ENCODE measurements around the gene SHISAL2A. TPM values are rescaled to one million over a fixed set of nuclear protein-coding genes. Genes with fewer than 3 reads are reported as not detected.
A peak's percentile ranks its signal among the peaks of the same experiment; 100 is the strongest.

SHISAL2A gene
- polyA plus RNA-seq, 1 donor from 2014 or later, result not detected

GRCh38 chr1:52702886-52703787 lies 70.2 kb downstream of the SHISAL2A start:
- H4K20me1 ChIP-seq (ENCODE audit: insufficient read depth), result no peaks in the 10 kb centered on the region

GRCh38 chr1:52706136-52706670 lies 73.2 kb downstream of the SHISAL2A start:
- H3K9ac ChIP-seq (ENCODE audit: low read length), result no peak overlapping the region
- H3K4me3 ChIP-seq (ENCODE audit: low read length), result no peak overlapping the region
- no peak overlapping the region for H2AFZ ChIP-seq (ENCODE audit: low read depth, low read length)
- no peaks in the 10 kb centered on the region for H3K9me2 ChIP-seq (ENCODE audit: insufficient read depth, low read length)
- H3K4me2 ChIP-seq (ENCODE audit: low read length), result no peak overlapping the region
- no peak overlapping the region for H3K27ac ChIP-seq (ENCODE audit: low read length)
- no peaks in the 10 kb centered on the region for H3K9me3 ChIP-seq (ENCODE audit: low read length)
- TF ChIP-seq SMC3 (conservative IDR thresholded peaks at IDR 0.05; ENCODE audit: poor library complexity), result no peak
- TF ChIP-seq, protein P1, sequence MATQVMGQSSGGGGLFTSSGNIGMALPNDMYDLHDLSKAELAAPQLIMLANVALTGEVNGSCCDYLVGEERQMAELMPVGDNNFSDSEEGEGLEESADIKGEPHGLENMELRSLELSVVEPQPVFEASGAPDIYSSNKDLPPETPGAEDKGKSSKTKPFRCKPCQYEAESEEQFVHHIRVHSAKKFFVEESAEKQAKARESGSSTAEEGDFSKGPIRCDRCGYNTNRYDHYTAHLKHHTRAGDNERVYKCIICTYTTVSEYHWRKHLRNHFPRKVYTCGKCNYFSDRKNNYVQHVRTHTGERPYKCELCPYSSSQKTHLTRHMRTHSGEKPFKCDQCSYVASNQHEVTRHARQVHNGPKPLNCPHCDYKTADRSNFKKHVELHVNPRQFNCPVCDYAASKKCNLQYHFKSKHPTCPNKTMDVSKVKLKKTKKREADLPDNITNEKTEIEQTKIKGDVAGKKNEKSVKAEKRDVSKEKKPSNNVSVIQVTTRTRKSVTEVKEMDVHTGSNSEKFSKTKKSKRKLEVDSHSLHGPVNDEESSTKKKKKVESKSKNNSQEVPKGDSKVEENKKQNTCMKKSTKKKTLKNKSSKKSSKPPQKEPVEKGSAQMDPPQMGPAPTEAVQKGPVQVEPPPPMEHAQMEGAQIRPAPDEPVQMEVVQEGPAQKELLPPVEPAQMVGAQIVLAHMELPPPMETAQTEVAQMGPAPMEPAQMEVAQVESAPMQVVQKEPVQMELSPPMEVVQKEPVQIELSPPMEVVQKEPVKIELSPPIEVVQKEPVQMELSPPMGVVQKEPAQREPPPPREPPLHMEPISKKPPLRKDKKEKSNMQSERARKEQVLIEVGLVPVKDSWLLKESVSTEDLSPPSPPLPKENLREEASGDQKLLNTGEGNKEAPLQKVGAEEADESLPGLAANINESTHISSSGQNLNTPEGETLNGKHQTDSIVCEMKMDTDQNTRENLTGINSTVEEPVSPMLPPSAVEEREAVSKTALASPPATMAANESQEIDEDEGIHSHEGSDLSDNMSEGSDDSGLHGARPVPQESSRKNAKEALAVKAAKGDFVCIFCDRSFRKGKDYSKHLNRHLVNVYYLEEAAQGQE (IDR thresholded peaks at IDR 0.05; ENCODE audit: borderline replicate concordance), result no peak
- H3K36me3 ChIP-seq (ENCODE audit: insufficient read depth, low read length), result no peaks in the 10 kb centered on the region
- H3K79me2 ChIP-seq (replicated peaks; ENCODE audit: insufficient read depth, low read length), result no peaks in the 10 kb centered on the region
- H3F3A ChIP-seq (ENCODE audit: insufficient read depth, low read length, poor library complexity, severe bottlenecking), result no peaks in the 10 kb centered on the region
- H4K20me1 ChIP-seq (ENCODE audit: insufficient read depth), result no peaks in the 10 kb centered on the region
- H3K27me3 ChIP-seq (ENCODE audit: insufficient read depth, low read depth, low read length), result no peaks in the 10 kb centered on the region

More at GRCh38 chr1:52702886-52703787, 70.2 kb downstream of the SHISAL2A start:
- Histone ChIP-seq H3K9ac (ENCODE audit: low read length) (peak overlapping the region; percentile 73), H3K4me2 (ENCODE audit: low read length) (peak overlapping the region; percentile 68), H2AFZ (ENCODE audit: low read depth, low read length) (peak overlapping the region; percentile 85), H3K9me2 (ENCODE audit: insufficient read depth, low read length) (no peaks in the 10 kb centered on the region), H3K27ac (ENCODE audit: low read length) (peak overlapping the region; percentile 74), H3K79me2 (replicated peaks; ENCODE audit: insufficient read depth, low read length) (no peaks in the 10 kb centered on the region), H3K4me3 (ENCODE audit: low read length) (peak overlapping the region; percentile 63), H3K9me3 (ENCODE audit: low read length) (no peaks in the 10 kb centered on the region), H3F3A (ENCODE audit: insufficient read depth, low read length, poor library complexity, severe bottlenecking) (no peaks in the 10 kb centered on the region), H3K27me3 (ENCODE audit: insufficient read depth, low read depth, low read length) (no peaks in the 10 kb centered on the region), H3K36me3 (ENCODE audit: insufficient read depth, low read length) (no peaks in the 10 kb centered on the region)
- TF ChIP-seq, protein P1 (IDR thresholded peaks at IDR 0.05; ENCODE audit: borderline replicate concordance), result peak; percentile 58
- TF ChIP-seq SMC3 (conservative IDR thresholded peaks at IDR 0.05; ENCODE audit: poor library complexity) (peak; percentile 42), EZH2 (IDR thresholded peaks at IDR 0.05; ENCODE audit: borderline replicate concordance, insufficient read depth, low read length, poor library complexity, severe bottlenecking) (no peak), EP300 (conservative IDR thresholded peaks at IDR 0.05; ENCODE audit: poor library complexity, severe bottlenecking) (peak; percentile 74), TAF1 (IDR thresholded peaks at IDR 0.05; ENCODE audit: low read depth) (no peak), RAD21 (conservative IDR thresholded peaks at IDR 0.05) (peak; percentile 41), MXI1 (conservative IDR thresholded peaks at IDR 0.05; ENCODE audit: poor library complexity, severe bottlenecking) (peak; percentile 83), POLR2AphosphoS5 (IDR thresholded peaks at IDR 0.05) (peak; percentile 81)
- TF ChIP-seq, protein P2, sequence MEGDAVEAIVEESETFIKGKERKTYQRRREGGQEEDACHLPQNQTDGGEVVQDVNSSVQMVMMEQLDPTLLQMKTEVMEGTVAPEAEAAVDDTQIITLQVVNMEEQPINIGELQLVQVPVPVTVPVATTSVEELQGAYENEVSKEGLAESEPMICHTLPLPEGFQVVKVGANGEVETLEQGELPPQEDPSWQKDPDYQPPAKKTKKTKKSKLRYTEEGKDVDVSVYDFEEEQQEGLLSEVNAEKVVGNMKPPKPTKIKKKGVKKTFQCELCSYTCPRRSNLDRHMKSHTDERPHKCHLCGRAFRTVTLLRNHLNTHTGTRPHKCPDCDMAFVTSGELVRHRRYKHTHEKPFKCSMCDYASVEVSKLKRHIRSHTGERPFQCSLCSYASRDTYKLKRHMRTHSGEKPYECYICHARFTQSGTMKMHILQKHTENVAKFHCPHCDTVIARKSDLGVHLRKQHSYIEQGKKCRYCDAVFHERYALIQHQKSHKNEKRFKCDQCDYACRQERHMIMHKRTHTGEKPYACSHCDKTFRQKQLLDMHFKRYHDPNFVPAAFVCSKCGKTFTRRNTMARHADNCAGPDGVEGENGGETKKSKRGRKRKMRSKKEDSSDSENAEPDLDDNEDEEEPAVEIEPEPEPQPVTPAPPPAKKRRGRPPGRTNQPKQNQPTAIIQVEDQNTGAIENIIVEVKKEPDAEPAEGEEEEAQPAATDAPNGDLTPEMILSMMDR (IDR thresholded peaks at IDR 0.05; ENCODE audit: poor library complexity, severe bottlenecking), result no peak
